ENCODE data around the gene BAK1.
"Not testable (repeated sequence)": the region's sequence is repeated elsewhere in the genome, so short reads cannot be mapped to it uniquely, and the experiment has no call there.

- TF ChIP-seq, protein P1, sequence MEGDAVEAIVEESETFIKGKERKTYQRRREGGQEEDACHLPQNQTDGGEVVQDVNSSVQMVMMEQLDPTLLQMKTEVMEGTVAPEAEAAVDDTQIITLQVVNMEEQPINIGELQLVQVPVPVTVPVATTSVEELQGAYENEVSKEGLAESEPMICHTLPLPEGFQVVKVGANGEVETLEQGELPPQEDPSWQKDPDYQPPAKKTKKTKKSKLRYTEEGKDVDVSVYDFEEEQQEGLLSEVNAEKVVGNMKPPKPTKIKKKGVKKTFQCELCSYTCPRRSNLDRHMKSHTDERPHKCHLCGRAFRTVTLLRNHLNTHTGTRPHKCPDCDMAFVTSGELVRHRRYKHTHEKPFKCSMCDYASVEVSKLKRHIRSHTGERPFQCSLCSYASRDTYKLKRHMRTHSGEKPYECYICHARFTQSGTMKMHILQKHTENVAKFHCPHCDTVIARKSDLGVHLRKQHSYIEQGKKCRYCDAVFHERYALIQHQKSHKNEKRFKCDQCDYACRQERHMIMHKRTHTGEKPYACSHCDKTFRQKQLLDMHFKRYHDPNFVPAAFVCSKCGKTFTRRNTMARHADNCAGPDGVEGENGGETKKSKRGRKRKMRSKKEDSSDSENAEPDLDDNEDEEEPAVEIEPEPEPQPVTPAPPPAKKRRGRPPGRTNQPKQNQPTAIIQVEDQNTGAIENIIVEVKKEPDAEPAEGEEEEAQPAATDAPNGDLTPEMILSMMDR (IDR thresholded peaks at IDR 0.05), result not testable (repeated sequence)
- not testable (repeated sequence) for TF ChIP-seq POLR2AphosphoS5, POLR2A, EP300 (IDR thresholded peaks at IDR 0.05)
These were observed 34.8 kb downstream of the BAK1 start for GRCh38 chr6:33545292-33545691.

All from suprapubic skin (tissue), 4 donors.